K562 (cell line): ENCODE measurements around the gene CDR2L. TPM values are rescaled to one million over a fixed set of nuclear protein-coding genes. Genes with fewer than 3 reads are reported as not detected.

ENCODE experiments used
- ASH1L ChIP-seq: fragments of 450-650 bp; IDR thresholded peaks from 2 replicates; pipeline ENCODE4 v1.6.1; 2018; ENCODE audit warnings: borderline replicate concordance, mild to moderate bottlenecking, low read depth; ENCODE audit not compliant: partially characterized antibody
- DEAF1 ChIP-seq: fragments of 450-650 bp; formaldehyde crosslinking; IDR thresholded peaks from 2 replicates; pipeline ENCODE4 v1.4.0; 2020; ENCODE audit warnings: mild to moderate bottlenecking, moderate library complexity
- DMBX1 ChIP-seq: fragments of 250-450 bp; sonication (Bioruptor Pico); IDR thresholded peaks from 2 replicates; pipeline ENCODE4 v1.8.0; 2022; ENCODE audit warnings: inconsistent platforms, mild to moderate bottlenecking, moderate library complexity, borderline replicate concordance
- ID3 ChIP-seq, 2 experiments: fragments of 250-450 bp in 1 of 2; fragments of 450-650 bp in 1 of 2; sonication (Bioruptor Pico) in 1 of 2; IDR thresholded peaks; 2 replicates each; pipeline versions ENCODE4 v1.6.1 to v1.8.0; 2016 to 2021; ENCODE audit warnings: mild to moderate bottlenecking in 2 of 2, moderate library complexity in 2 of 2, missing compliant biosample characterization in 1 of 2, missing genetic modification characterization in 1 of 2
- LEF1 ChIP-seq: fragments of 450-650 bp; IDR thresholded peaks from 2 replicates; pipeline ENCODE4 v1.6.1; 2016; ENCODE audit warnings: mild to moderate bottlenecking
- NONO ChIP-seq, 2 experiments: fragments of 200-400 bp in 1 of 2; fragments of 450-650 bp in 1 of 2; formaldehyde crosslinking in 1 of 2; IDR thresholded peaks; 2 replicates each; pipeline ENCODE4 v1.6.1; 2017; ENCODE audit warnings: low read depth in 2 of 2, mild to moderate bottlenecking in 2 of 2, moderate library complexity in 2 of 2, low read length in 1 of 2
- NR0B1 ChIP-seq: fragments of 450-650 bp; IDR thresholded peaks from one replicate; pipeline ENCODE4 v1.6.1; 2018; ENCODE audit warnings: mild to moderate bottlenecking, moderate library complexity; ENCODE audit not compliant: partially characterized antibody
- PCBP2 ChIP-seq: fragments of 200-400 bp; formaldehyde crosslinking; IDR thresholded peaks from 2 replicates; pipeline ENCODE4 v1.6.1; 2018; ENCODE audit warnings: low read length, low read depth, mild to moderate bottlenecking, moderate library complexity; ENCODE audit not compliant: poor library complexity, severe bottlenecking
- PHF8 ChIP-seq: fragments of 200-600 bp; sonication (generic); IDR thresholded peaks from 2 replicates; pipeline ENCODE4 v1.6.1; 2012; ENCODE audit warnings: mixed run types, mild to moderate bottlenecking, inconsistent platforms, low read length, moderate library complexity, borderline replicate concordance
- SAFB ChIP-seq: fragments of 200-400 bp; formaldehyde crosslinking; IDR thresholded peaks from 2 replicates; pipeline ENCODE4 v1.6.1; 2017; ENCODE audit warnings: low read depth, low read length, borderline replicate concordance
- ZNF175 ChIP-seq: fragments of 200-800 bp; sonication (Bioruptor generic); IDR thresholded peaks from 2 replicates; pipeline ENCODE4 v1.6.1; 2016; ENCODE audit warnings: low read depth, mild to moderate bottlenecking, missing genetic modification characterization, missing compliant biosample characterization
- ZNF518B ChIP-seq: fragments of 250-450 bp; sonication (Bioruptor Pico); IDR thresholded peaks from 2 replicates; pipeline ENCODE4 v1.5.0; 2021; ENCODE audit warnings: mild to moderate bottlenecking, moderate library complexity
- polyA plus RNA-seq, 8 experiments: library from polyadenylated mRNA; depleted of rRNA in 4 of 8; stranded (reverse) in 5 of 8; unstranded in 3 of 8; fragments of >200 nt; fragmentation: Nextera tagmentation in 2 of 8; fragmentation: Illumina TruSeq in 1 of 8; extraction: Ambion mirVana in 2 of 8; extraction: Trizol in 1 of 8; gene quantifications; 2 replicates each; pipeline versions ENCODE4 v1.2.1 to v1.2.3, GENCODE V29; 2011 to 2014; ENCODE audit warnings: inconsistent platforms in 1 of 8, missing spikeins in 1 of 8
- total RNA-seq, 7 experiments: library from RNA; depleted of rRNA in 6 of 7; stranded (reverse); fragments of >200 nt in 6 of 7; fragmentation: Illumina TruSeq in 2 of 7; extraction: Trizol in 2 of 7; gene quantifications; 2 replicates each; pipeline versions ENCODE4 v1.2.1 to v1.2.3, GENCODE V29; 2011 to 2021; ENCODE audit warnings: low replicate concordance in 1 of 7
- TF ChIP-seq, protein P1 (sequence below): sonication (generic); formaldehyde crosslinking; IDR thresholded peaks from 2 replicates; pipeline ENCODE4 v1.8.0; 2023; ENCODE audit warnings: mild to moderate bottlenecking, missing genetic modification reagents

CDR2L gene
- total and polyA plus RNA-seq, 9 of the 15 experiments (the other 6 are each of a cell fraction or from before 2014, with no cell fraction given) = 2.7 to 16.0 (median 7.3) TPM

- TF ChIP-seq, protein P1, sequence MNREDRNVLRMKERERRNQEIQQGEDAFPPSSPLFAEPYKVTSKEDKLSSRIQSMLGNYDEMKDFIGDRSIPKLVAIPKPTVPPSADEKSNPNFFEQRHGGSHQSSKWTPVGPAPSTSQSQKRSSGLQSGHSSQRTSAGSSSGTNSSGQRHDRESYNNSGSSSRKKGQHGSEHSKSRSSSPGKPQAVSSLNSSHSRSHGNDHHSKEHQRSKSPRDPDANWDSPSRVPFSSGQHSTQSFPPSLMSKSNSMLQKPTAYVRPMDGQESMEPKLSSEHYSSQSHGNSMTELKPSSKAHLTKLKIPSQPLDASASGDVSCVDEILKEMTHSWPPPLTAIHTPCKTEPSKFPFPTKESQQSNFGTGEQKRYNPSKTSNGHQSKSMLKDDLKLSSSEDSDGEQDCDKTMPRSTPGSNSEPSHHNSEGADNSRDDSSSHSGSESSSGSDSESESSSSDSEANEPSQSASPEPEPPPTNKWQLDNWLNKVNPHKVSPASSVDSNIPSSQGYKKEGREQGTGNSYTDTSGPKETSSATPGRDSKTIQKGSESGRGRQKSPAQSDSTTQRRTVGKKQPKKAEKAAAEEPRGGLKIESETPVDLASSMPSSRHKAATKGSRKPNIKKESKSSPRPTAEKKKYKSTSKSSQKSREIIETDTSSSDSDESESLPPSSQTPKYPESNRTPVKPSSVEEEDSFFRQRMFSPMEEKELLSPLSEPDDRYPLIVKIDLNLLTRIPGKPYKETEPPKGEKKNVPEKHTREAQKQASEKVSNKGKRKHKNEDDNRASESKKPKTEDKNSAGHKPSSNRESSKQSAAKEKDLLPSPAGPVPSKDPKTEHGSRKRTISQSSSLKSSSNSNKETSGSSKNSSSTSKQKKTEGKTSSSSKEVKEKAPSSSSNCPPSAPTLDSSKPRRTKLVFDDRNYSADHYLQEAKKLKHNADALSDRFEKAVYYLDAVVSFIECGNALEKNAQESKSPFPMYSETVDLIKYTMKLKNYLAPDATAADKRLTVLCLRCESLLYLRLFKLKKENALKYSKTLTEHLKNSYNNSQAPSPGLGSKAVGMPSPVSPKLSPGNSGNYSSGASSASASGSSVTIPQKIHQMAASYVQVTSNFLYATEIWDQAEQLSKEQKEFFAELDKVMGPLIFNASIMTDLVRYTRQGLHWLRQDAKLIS (CRISPR knock-in tag) = peak; percentile 88
- peak in 1 of 2 experiments; percentile 98; a peak in 2 of 4 replicates for TF ChIP-seq NONO (IDR thresholded peaks at IDR 0.05; ENCODE audit: low read depth in 2 of 2, low read length in 1 of 2)
- no peak for TF ChIP-seq SAFB
- TF ChIP-seq NR0B1 = no peak
- TF ChIP-seq PCBP2 = no peak
- TF ChIP-seq ZNF518B (CRISPR knock-in tag) = no peak
- no peak for TF ChIP-seq DEAF1 (CRISPR knock-in tag)
- peak; percentile 93; the same call in 1 of the 2 replicates for TF ChIP-seq PHF8
- TF ChIP-seq ZNF175 (CRISPR knock-in tag) = no peak
- peak; percentile 92 for TF ChIP-seq ASH1L
- 0 out of 2 replicates have a peak, but pooled peaks have one; percentile 15 for TF ChIP-seq LEF1
- TF ChIP-seq DMBX1 (CRISPR knock-in tag) = no peak
- TF ChIP-seq ID3 (CRISPR knock-in tag; IDR thresholded peaks at IDR 0.05) = no peak
- peak; percentile 76 for TF ChIP-seq ID3 (tag; IDR thresholded peaks at IDR 0.05)
These were observed 59.2 kb downstream of the CDR2L start, which contains the start of the genes ATP5PD and KCTD2 (continued) for GRCh38 chr17:75046407-75047289.
